Osteoblast (primary cell): ENCODE data around the gene PUM1. TPM values are rescaled to one million over a fixed set of nuclear protein-coding genes. Genes with fewer than 3 reads are reported as not detected.

Source experiments
- DNase-seq: peaks from one replicate; pipeline ENCODE4 v3.0.0; 2011; ENCODE audit warnings: low spot score, mixed read lengths; ENCODE audit not compliant: insufficient read length; ENCODE audit errors: missing footprints
- H2AFZ ChIP-seq: 2 replicates; pipeline ENCODE4 v1.6.0; 2011; ENCODE audit warnings: mild to moderate bottlenecking, low read length
- H3K27ac ChIP-seq: 2 replicates; pipeline ENCODE4 v1.5.1; 2011; ENCODE audit warnings: mild to moderate bottlenecking, low read depth, low read length, moderate library complexity
- H3K27me3 ChIP-seq: 2 replicates; pipeline ENCODE4 v1.6.0; 2012; ENCODE audit warnings: mild to moderate bottlenecking, control low read depth, inconsistent platforms, low read length, moderate library complexity; ENCODE audit not compliant: insufficient read depth
- H3K36me3 ChIP-seq: 2 replicates; pipeline ENCODE4 v1.5.1; 2011; ENCODE audit warnings: mild to moderate bottlenecking, low read length, control low read depth, moderate library complexity; ENCODE audit not compliant: insufficient read depth
- H3K4me1 ChIP-seq: 2 replicates; pipeline ENCODE4 v1.5.1; 2011; ENCODE audit warnings: mild to moderate bottlenecking, low read length, control low read depth, moderate library complexity; ENCODE audit not compliant: insufficient read depth
- H3K4me2 ChIP-seq: 2 replicates; pipeline ENCODE4 v1.6.0; 2011; ENCODE audit warnings: mild to moderate bottlenecking, low read length; ENCODE audit not compliant: insufficient read depth
- H3K4me3 ChIP-seq: fragments of 200-600 bp; sonication (generic); 3 replicates; pipeline ENCODE4 v1.5.1; 2012; ENCODE audit warnings: mild to moderate bottlenecking, low read length, inconsistent platforms; ENCODE audit not compliant: insufficient read depth
- H3K79me2 ChIP-seq: 2 replicates; pipeline ENCODE4 v1.6.0; 2012; ENCODE audit warnings: mild to moderate bottlenecking, low read length, control low read depth, inconsistent platforms; ENCODE audit not compliant: insufficient read depth
- H3K9me3 ChIP-seq: 2 replicates; pipeline ENCODE4 v1.5.1; 2011; ENCODE audit warnings: low read depth, low read length, control low read depth
- H4K20me1 ChIP-seq: 2 replicates; pipeline ENCODE4 v1.6.0; 2012; ENCODE audit warnings: mild to moderate bottlenecking, low read length, control low read depth; ENCODE audit not compliant: insufficient read depth
- CTCF ChIP-seq: IDR thresholded peaks from 2 replicates; pipeline ENCODE4 v1.5.1; 2011; ENCODE audit warnings: mild to moderate bottlenecking, low read depth, low read length, moderate library complexity; ENCODE audit errors: extremely low read depth
- total RNA-seq: library from RNA; depleted of rRNA; stranded (reverse); fragments of >200 nt; gene quantifications from 2 replicates; pipeline ENCODE4 v1.2.3, GENCODE V29; 2012

PUM1 gene
- total RNA-seq, 1 donor, result 68.8 TPM

- DNase-seq, result peak; percentile 53
- Histone ChIP-seq H3K4me1 (peaks cover 5% of the 10 kb centered on the region), H4K20me1 (peaks cover 41% of the 10 kb centered on the region)
Observed at GRCh38 chr1:30898031-30898815, 167.3 kb downstream of the PUM1 start.

GRCh38 chr1:30896905-30897304 lies 168.6 kb downstream of the PUM1 start:
- Histone ChIP-seq H3K36me3 (no peaks in the 10 kb centered on the region), H3K79me2 (peaks cover 9% of the 10 kb centered on the region), H2AFZ (no peak overlapping the region), H3K4me3 (no peak overlapping the region), H3K4me2 (no peak overlapping the region), H3K4me1 (no peaks in the 10 kb centered on the region), H3K27ac (no peak overlapping the region), H4K20me1 (peaks cover 50% of the 10 kb centered on the region), H3K9me3 (no peaks in the 10 kb centered on the region), H3K27me3 (no peaks in the 10 kb centered on the region)
- TF ChIP-seq CTCF, result no peak
- DNase-seq, result peak; percentile 39

More at GRCh38 chr1:30898031-30898815, 167.3 kb downstream of the PUM1 start:
- Histone ChIP-seq H3K4me2 (no peak overlapping the region), H3K4me3 (no peak overlapping the region), H3K79me2 (peaks cover 9% of the 10 kb centered on the region), H3K27ac (no peak overlapping the region), H3K36me3 (no peaks in the 10 kb centered on the region), H3K27me3 (no peaks in the 10 kb centered on the region), H2AFZ (no peak overlapping the region), H3K9me3 (no peaks in the 10 kb centered on the region)
- no peak for TF ChIP-seq CTCF

- no peak overlapping the region for H2AFZ ChIP-seq
- H4K20me1 ChIP-seq, result peaks cover 50% of the 10 kb centered on the region
- H3K4me1 ChIP-seq, result no peaks in the 10 kb centered on the region
Observed at GRCh38 chr1:30895944-30896660, 169.4 kb downstream of the PUM1 start.

More at GRCh38 chr1:30895944-30896660, 169.4 kb downstream of the PUM1 start:
- H3K4me2 ChIP-seq, result no peak overlapping the region
- no peaks in the 10 kb centered on the region for H3K9me3 ChIP-seq
- no peak for TF ChIP-seq CTCF
- no peak overlapping the region for H3K4me3 ChIP-seq
- no peaks in the 10 kb centered on the region for H3K27me3 ChIP-seq
- peak; percentile 21 for DNase-seq
- no peaks in the 10 kb centered on the region for H3K36me3 ChIP-seq
- no peak overlapping the region for H3K27ac ChIP-seq
- H3K79me2 ChIP-seq, result peaks cover 9% of the 10 kb centered on the region
